HepG2 (cell line): Measurements from ENCODE around the gene FAM78B. TPM values are rescaled to one million over a fixed set of nuclear protein-coding genes. Genes with fewer than 3 reads are reported as not detected.

Source experiments
- ATAC-seq: fragments of 200-7000 bp; cut with Tn5 transposase; 3 replicates; pipeline ENCODE4 v1.9.1; 2020; ENCODE audit warnings: mild to moderate bottlenecking, moderate library complexity
- BruUV-seq: library from RNA; stranded (reverse); fragments of 400-500 nt; replicated peaks from 2 replicates; lab custom pipeline; 2021; lab: Mats Ljungman, UMichigan
- CTCF ChIA-PET: fragments of 300-600 bp; formaldehyde crosslinking; extraction: SDS; loops from one replicate; lab custom pipeline; 2021; ENCODE audit warnings: low total read pairs, inconsistent platforms, low intra/inter-chr PET ratio; lab: Yijun Ruan, JAX
- POLR2A ChIA-PET: fragments of 350-600 bp; sonication (Branson Sonifier 250); formaldehyde crosslinking; loops from one replicate; lab custom pipeline; 2020; ENCODE audit warnings: antibody characterized with exemption, inconsistent platforms; lab: Yijun Ruan, JAX
- DNase-seq: peaks from one replicate; pipeline ENCODE4 v3.0.0-alpha.2; 2015; ENCODE audit warnings: low spot score
- FAIRE-seq: peaks from 3 replicates; lab custom pipeline; 2011; peaks lifted over from hg19 to GRCh38; lab: Jason Lieb, UNC
- H2AFZ ChIP-seq: one replicate; pipeline ENCODE4 v1.6.1; 2011; ENCODE audit warnings: low read length, inconsistent platforms
- H3K27ac ChIP-seq: fragments of 300-600 bp; 3 replicates; pipeline ENCODE4 v1.8.0; 2011; ENCODE audit warnings: mixed run types, mild to moderate bottlenecking, mixed read lengths, low read length, inconsistent platforms; ENCODE audit not compliant: insufficient read depth; ENCODE audit errors: extremely low read length
- H3K27me3 ChIP-seq, 2 experiments: fragments of 200-600 bp in 1 of 2; 2 replicates in 1 of 2; 3 replicates in 1 of 2; pipeline versions ENCODE4 v1.6.0 to v1.8.0; 2011; ENCODE audit warnings: low read length in 2 of 2, mild to moderate bottlenecking in 2 of 2, moderate library complexity in 2 of 2, inconsistent platforms in 1 of 2; ENCODE audit not compliant: insufficient read depth in 2 of 2, control insufficient read depth in 1 of 2
- H3K36me3 ChIP-seq, 2 experiments: fragments of 200-600 bp in 1 of 2; replicated peaks in 1 of 2; 2 replicates in 1 of 2; 3 replicates in 1 of 2; pipeline versions ENCODE4 v1.5.1 to v1.8.0; 2011; ENCODE audit warnings: low read length in 2 of 2, inconsistent platforms in 1 of 2; ENCODE audit not compliant: insufficient read depth in 2 of 2, control insufficient read depth in 1 of 2
- H3K4me1 ChIP-seq: 2 replicates; pipeline ENCODE4 v1.5.1; 2012; ENCODE audit warnings: low read length, inconsistent platforms; ENCODE audit not compliant: insufficient read depth
- H3K4me2 ChIP-seq: 2 replicates; pipeline ENCODE4 v1.6.0; 2011; ENCODE audit warnings: low read depth, low read length, inconsistent platforms
- H3K4me3 ChIP-seq, 3 experiments: fragments of 200-600 bp in 1 of 3; sonication (generic), shearing (Covaris generic) in 1 of 3; replicated peaks in 1 of 3; 2 replicates each; pipeline ENCODE4 v1.5.1; 2011 to 2016; ENCODE audit warnings: low read length in 3 of 3, inconsistent platforms in 2 of 3, low read depth in 2 of 3, mild to moderate bottlenecking in 2 of 3, control low read depth in 1 of 3, mixed read lengths in 1 of 3; ENCODE audit not compliant: insufficient read depth in 1 of 3
- H3K79me2 ChIP-seq: one replicate; pipeline ENCODE4 v1.6.1; 2011; ENCODE audit warnings: low read length, inconsistent platforms; ENCODE audit not compliant: insufficient read depth
- H3K9ac ChIP-seq: 2 replicates; pipeline ENCODE4 v1.6.0; 2011; ENCODE audit warnings: mild to moderate bottlenecking, low read depth, low read length, inconsistent platforms; ENCODE audit not compliant: insufficient read depth
- H3K9me3 ChIP-seq: 2 replicates; pipeline ENCODE4 v1.5.1; 2012; ENCODE audit warnings: mild to moderate bottlenecking, low read length
- H4K20me1 ChIP-seq: 2 replicates; pipeline ENCODE4 v1.6.0; 2011; ENCODE audit warnings: inconsistent platforms, mild to moderate bottlenecking, low read length, moderate library complexity; ENCODE audit not compliant: insufficient read depth
- ADNP ChIP-seq: sonication (generic); formaldehyde crosslinking; IDR thresholded peaks from 2 replicates; pipeline ENCODE4 v1.4.0; 2020; ENCODE audit warnings: missing genetic modification reagents
- CBX5 ChIP-seq: sonication (generic); formaldehyde crosslinking; IDR thresholded peaks from 2 replicates; pipeline ENCODE4 v1.4.0; 2020; ENCODE audit warnings: missing genetic modification reagents, borderline replicate concordance
- HIC2 ChIP-seq: sonication (generic); formaldehyde crosslinking; IDR thresholded peaks from 2 replicates; pipeline ENCODE4 v1.9.0; 2022; ENCODE audit warnings: low read depth, missing genetic modification reagents
- HMG20A ChIP-seq: IDR thresholded peaks from 2 replicates; pipeline ENCODE4 v1.6.1; 2016; ENCODE audit warnings: borderline replicate concordance
- HOXA3 ChIP-seq: sonication (generic); formaldehyde crosslinking; IDR thresholded peaks from 2 replicates; pipeline ENCODE4 v1.5.0; 2020; ENCODE audit warnings: missing genetic modification reagents
- HOXA5 ChIP-seq: sonication (generic); formaldehyde crosslinking; IDR thresholded peaks from 2 replicates; pipeline ENCODE4 v1.4.0; 2020; ENCODE audit warnings: missing genetic modification reagents
- IRX3 ChIP-seq: sonication (generic); formaldehyde crosslinking; IDR thresholded peaks from 2 replicates; pipeline ENCODE4 v1.8.1; 2023; ENCODE audit warnings: mild to moderate bottlenecking, low read depth, missing genetic modification reagents, borderline replicate concordance
- MEIS2 ChIP-seq: sonication (generic); formaldehyde crosslinking; IDR thresholded peaks from 2 replicates; pipeline ENCODE4 v1.9.0; 2021; ENCODE audit warnings: mild to moderate bottlenecking, missing genetic modification reagents
- PAWR ChIP-seq: sonication (generic); formaldehyde crosslinking; IDR thresholded peaks from 2 replicates; pipeline ENCODE4 v1.4.0; 2020; ENCODE audit warnings: missing genetic modification reagents, mild to moderate bottlenecking, borderline replicate concordance
- RFXAP ChIP-seq: sonication (generic); formaldehyde crosslinking; IDR thresholded peaks from 2 replicates; pipeline ENCODE4 v1.4.0; 2020; ENCODE audit warnings: missing genetic modification reagents, borderline replicate concordance
- SATB2 ChIP-seq: sonication (generic); formaldehyde crosslinking; IDR thresholded peaks from 2 replicates; pipeline ENCODE4 v1.5.0; 2020; ENCODE audit warnings: missing genetic modification reagents
- SCMH1 ChIP-seq: sonication (generic); formaldehyde crosslinking; IDR thresholded peaks from 2 replicates; pipeline ENCODE4 v1.9.0; 2021; ENCODE audit warnings: missing genetic modification reagents, mild to moderate bottlenecking, borderline replicate concordance
- SRSF4 ChIP-seq: fragments of 200-400 bp; formaldehyde crosslinking; IDR thresholded peaks from one replicate; pipeline ENCODE4 v1.6.1; 2018; ENCODE audit warnings: mild to moderate bottlenecking, low read depth, low read length, moderate library complexity; ENCODE audit not compliant: poor library complexity, severe bottlenecking
- ZFP62 ChIP-seq: sonication (generic); formaldehyde crosslinking; IDR thresholded peaks from 2 replicates; pipeline ENCODE4 v1.4.0; 2020; ENCODE audit warnings: missing genetic modification reagents
- ZNF24 ChIP-seq: fragments of 450-650 bp; IDR thresholded peaks from 2 replicates; pipeline ENCODE4 v1.6.1; 2017; ENCODE audit warnings: antibody characterized with exemption, mild to moderate bottlenecking
- ZNF274 ChIP-seq: sonication (generic); formaldehyde crosslinking; IDR thresholded peaks from 2 replicates; pipeline ENCODE4 v1.5.1; 2020; ENCODE audit warnings: mild to moderate bottlenecking, missing genetic modification reagents
- ZNF317 ChIP-seq: sonication (generic); formaldehyde crosslinking; IDR thresholded peaks from 2 replicates; pipeline ENCODE4 v1.5.0; 2020; ENCODE audit warnings: mild to moderate bottlenecking, missing genetic modification reagents
- ZNF44 ChIP-seq: sonication (generic); formaldehyde crosslinking; IDR thresholded peaks from 2 replicates; pipeline ENCODE4 v1.5.1; 2020; ENCODE audit warnings: mild to moderate bottlenecking, missing genetic modification reagents
- ZNF816 ChIP-seq: sonication (generic); formaldehyde crosslinking; IDR thresholded peaks from 2 replicates; pipeline ENCODE4 v1.8.0; 2022; ENCODE audit warnings: missing genetic modification reagents, mild to moderate bottlenecking, borderline replicate concordance
- WGBS: methylation state at CpG from one replicate; pipeline ENCODE4 v1.1.6; 2017; ENCODE audit warnings: low lambda C conversion rate; 5-methylcytosine and 5-hydroxymethylcytosine counted together
- in situ Hi-C: cut with HindIII; loops from 2 replicates; pipeline ENCODE4 v1.10.0; 2017; ENCODE audit warnings: low pct_unique_long_range_greater_than_20kb; ENCODE audit not compliant: extremely low pct_ligation_motif_present
- intact Hi-C: fragments of 100-400 bp; cut with micrococcal nuclease; formaldehyde crosslinking; loops from one replicate; pipeline ENCODE4 v1.10.0; 2022; ENCODE audit not compliant: unreplicated experiment
- polyA plus RNA-seq, 8 experiments: library from polyadenylated mRNA; depleted of rRNA in 3 of 8; stranded (reverse) in 7 of 8; unstranded in 1 of 8; fragments of >200 nt; fragmentation: Illumina TruSeq in 4 of 8; extraction: Trizol in 4 of 8; gene quantifications; 2 replicates each; pipeline versions ENCODE4 v1.2.1 to v1.2.3, GENCODE V29; 2011 to 2016; ENCODE audit warnings: low read depth in 4 of 8, missing spikeins in 1 of 8, mixed read lengths in 1 of 8; ENCODE audit not compliant: insufficient read depth in 1 of 8
- total RNA-seq, 5 experiments: library from RNA; depleted of rRNA; stranded (reverse); fragments of >200 nt; fragmentation: Illumina TruSeq; extraction: Trizol; gene quantifications; 2 replicates each; pipeline ENCODE4 v1.2.3, GENCODE V29; 2016; ENCODE audit warnings: low read depth in 1 of 5

The FAM78B gene
- total and polyA plus RNA-seq, 2 of the 13 experiments (the other 11 are each of a cell fraction or from before 2014, with no cell fraction given) = 0.22 to 0.31 TPM

GRCh38 chr1:166185526-166185925 lies 18.7 kb upstream of the FAM78B start:
- Histone ChIP-seq H3K9ac (no peak overlapping the region), H3K4me1 (no peaks in the 10 kb centered on the region), H4K20me1 (no peaks in the 10 kb centered on the region), H3K36me3 (no peaks in the 10 kb centered on the region), H3K4me3 (no peak overlapping the region), H3K4me2 (no peak overlapping the region), H3K27me3 (no peaks in the 10 kb centered on the region; a peak in 2 of 5 replicates), H3K27ac (no peak overlapping the region), H3K79me2 (no peaks in the 10 kb centered on the region), H3K9me3 (no peaks in the 10 kb centered on the region), H2AFZ (no peak overlapping the region)
- no peak for TF ChIP-seq ZNF317 (CRISPR knock-in tag)
- no peak for TF ChIP-seq RFXAP (CRISPR knock-in tag)
- TF ChIP-seq ZNF816 (CRISPR knock-in tag) = no peak
- TF ChIP-seq PAWR = no peak
- TF ChIP-seq HIC2 (CRISPR knock-in tag) = no peak
- no peak for TF ChIP-seq IRX3
- in situ Hi-C loops = no loop called here
- CTCF ChIA-PET = no interaction called here
- BruUV-seq = no TSS peak
- intact Hi-C loops = no loop called here
- ATAC-seq = no peak
- no peak for DNase-seq
- POLR2A ChIA-PET = no interaction called here
- FAIRE-seq = no peak
- 0% methylated on average over 4 of the region's 4 CpGs for WGBS

DNA sequence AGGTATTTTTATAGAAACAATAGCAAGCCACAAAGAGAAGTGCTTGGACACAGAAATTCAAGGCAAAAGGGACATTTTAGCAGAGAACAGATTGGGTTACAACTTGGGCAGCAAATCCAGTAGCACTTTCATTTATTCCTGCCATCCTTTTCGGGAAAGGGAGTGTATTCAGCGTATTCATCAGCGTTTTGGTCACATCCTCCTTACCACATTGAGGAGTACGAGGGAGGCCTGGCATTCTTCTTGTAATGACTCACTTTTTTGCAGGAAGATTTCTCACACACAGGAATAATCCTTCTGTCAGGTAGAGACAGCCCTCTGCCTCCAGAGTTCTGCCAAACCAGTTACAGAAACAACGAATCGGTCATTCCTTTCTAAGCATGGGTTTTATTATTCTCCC lies 18.1 kb upstream of the FAM78B start:
- BruUV-seq = no TSS peak
- POLR2A ChIA-PET = no interaction called here
- FAIRE-seq = no peak
- TF ChIP-seq CBX5 (CRISPR knock-in tag) = no peak
- TF ChIP-seq HOXA5 = no peak
- no peak for TF ChIP-seq HMG20A
- TF ChIP-seq ZFP62 = no peak
- TF ChIP-seq SATB2 (CRISPR knock-in tag) = no peak
- TF ChIP-seq MEIS2 (CRISPR knock-in tag) = no peak
- TF ChIP-seq SRSF4 = no peak
- TF ChIP-seq HOXA3 (CRISPR knock-in tag) = no peak
- TF ChIP-seq ADNP = no peak
- no peak for TF ChIP-seq SCMH1
- no peak for TF ChIP-seq ZNF24
- TF ChIP-seq ZNF274 (CRISPR knock-in tag) = no peak
- no peak for TF ChIP-seq ZNF44 (CRISPR knock-in tag)

More for the DNA sequence above, 18.1 kb upstream of the FAM78B start:
- no peaks in the 10 kb centered on the region for H3K79me2 ChIP-seq
- no peaks in the 10 kb centered on the region for H3K9me3 ChIP-seq
- no peaks in the 10 kb centered on the region for H3K4me1 ChIP-seq
- H3K9ac ChIP-seq = no peak overlapping the region
- intact Hi-C loops = no loop called here
- CTCF ChIA-PET = no interaction called here
- ATAC-seq = no peak
- DNase-seq = no peak
- no peaks in the 10 kb centered on the region for H3K36me3 ChIP-seq
- H3K4me2 ChIP-seq = no peak overlapping the region
- H3K27ac ChIP-seq = no peak overlapping the region
- 1% methylated on average over 6 of the region's 6 CpGs for WGBS
- H3K4me3 ChIP-seq = no peak overlapping the region
- in situ Hi-C loops = no loop called here
- no peak overlapping the region for H2AFZ ChIP-seq
- no peaks in the 10 kb centered on the region for H4K20me1 ChIP-seq
- no peaks in the 10 kb centered on the region; a peak in 2 of 5 replicates for H3K27me3 ChIP-seq
